GM23338 (cell line): ENCODE results near the gene LAMB3. TPM values are rescaled to one million over a fixed set of nuclear protein-coding genes. Genes with fewer than 3 reads are reported as not detected.
A peak's percentile ranks its signal among the peaks of the same experiment; 100 is the strongest.

ENCODE experiments used
- ATAC-seq: fragments of 200-7000 bp; cut with Tn5 transposase; 3 replicates; pipeline ENCODE4 v1.9.1; 2020
- DNase-seq: peaks from one replicate; pipeline ENCODE4 v3.0.0-alpha.2; 2015; ENCODE audit warnings: low spot score
- H2AFZ ChIP-seq: fragments of 200-600 bp; sonication (generic); 2 replicates; pipeline ENCODE4 v1.8.0; 2016; ENCODE audit warnings: antibody characterized with exemption, mild to moderate bottlenecking, moderate library complexity
- H3F3A ChIP-seq: fragments of 200-600 bp; sonication (generic); replicated peaks from 2 replicates; pipeline ENCODE4 v1.8.0; 2017; ENCODE audit warnings: antibody characterized with exemption, mixed run types, low read depth
- H3K27ac ChIP-seq: fragments of 200-600 bp; sonication (generic); 2 replicates; pipeline ENCODE4 v1.6.1; 2016; ENCODE audit warnings: low read depth
- H3K27me3 ChIP-seq: fragments of 200-600 bp; sonication (generic); 2 replicates; pipeline ENCODE4 v1.8.0; 2016; ENCODE audit warnings: mild to moderate bottlenecking, mixed run types, moderate library complexity; ENCODE audit not compliant: insufficient read depth
- H3K36me3 ChIP-seq: fragments of 200-600 bp; sonication (generic); 2 replicates; pipeline ENCODE4 v1.8.0; 2016; ENCODE audit warnings: mild to moderate bottlenecking; ENCODE audit not compliant: insufficient read depth
- H3K4me1 ChIP-seq: fragments of 200-600 bp; sonication (generic); 2 replicates; pipeline ENCODE4 v1.8.0; 2016; ENCODE audit warnings: mild to moderate bottlenecking, moderate library complexity; ENCODE audit not compliant: insufficient read depth
- H3K4me2 ChIP-seq: fragments of 200-600 bp; sonication (generic); 2 replicates; pipeline ENCODE4 v1.7.1; 2017; ENCODE audit warnings: mixed run types
- H3K4me3 ChIP-seq: fragments of 200-600 bp; sonication (generic); 2 replicates; pipeline ENCODE4 v1.6.1; 2016; ENCODE audit warnings: mixed run types
- H3K79me2 ChIP-seq: fragments of 200-600 bp; sonication (generic); replicated peaks from 2 replicates; pipeline ENCODE4 v1.8.0; 2017; ENCODE audit warnings: mild to moderate bottlenecking; ENCODE audit not compliant: insufficient read depth
- H3K9me2 ChIP-seq: fragments of 200-600 bp; sonication (generic); 2 replicates; pipeline ENCODE4 v1.8.0; 2017; ENCODE audit not compliant: insufficient read depth
- H4K20me1 ChIP-seq: fragments of 200-600 bp; sonication (generic); replicated peaks from 2 replicates; pipeline ENCODE4 v1.8.0; 2017; ENCODE audit warnings: mild to moderate bottlenecking; ENCODE audit not compliant: insufficient read depth
- H3K27ac Mint-ChIP-seq: 2 replicates; pipeline ENCODE4 v1.8.0; 2020; ENCODE audit warnings: inconsistent platforms, mild to moderate bottlenecking, moderate library complexity, mixed read lengths
- H3K27me3 Mint-ChIP-seq: 3 replicates; pipeline ENCODE4 v1.8.0; 2022; ENCODE audit warnings: low read depth, mild to moderate bottlenecking, moderate library complexity, mixed read lengths, inconsistent platforms; ENCODE audit not compliant: insufficient read depth, poor library complexity
- H3K36me3 Mint-ChIP-seq: 3 replicates; pipeline ENCODE4 v1.8.0; 2021; ENCODE audit warnings: low read depth, mild to moderate bottlenecking, inconsistent platforms, moderate library complexity, mixed read lengths
- H3K4me1 Mint-ChIP-seq: 3 replicates; pipeline ENCODE4 v1.8.0; 2020; ENCODE audit warnings: mild to moderate bottlenecking, inconsistent platforms, mixed read lengths
- H3K4me3 Mint-ChIP-seq: 3 replicates; pipeline ENCODE4 v1.8.0; 2021; ENCODE audit warnings: moderate library complexity, mild to moderate bottlenecking, inconsistent platforms, mixed read lengths
- H3K9me3 Mint-ChIP-seq: 3 replicates; pipeline ENCODE4 v1.8.0; 2020; ENCODE audit warnings: moderate library complexity, mild to moderate bottlenecking, inconsistent platforms, mixed read lengths
- EZH2 ChIP-seq: fragments of 200-600 bp; sonication (generic); IDR thresholded peaks from one replicate; pipeline ENCODE4 v1.8.0; 2017; ENCODE audit warnings: antibody characterized with exemption, mild to moderate bottlenecking, low read depth; ENCODE audit not compliant: unreplicated experiment
- EZH2phosphoT487 ChIP-seq: fragments of 200-600 bp; sonication (generic); IDR thresholded peaks from one replicate; pipeline ENCODE4 v1.8.1; 2018; ENCODE audit warnings: antibody characterized with exemption; ENCODE audit not compliant: unreplicated experiment
- JUNB ChIP-seq: IDR thresholded peaks from one replicate; pipeline ENCODE4 v1.6.1; 2016; ENCODE audit warnings: antibody characterized with exemption; ENCODE audit not compliant: unreplicated experiment
- NANOG ChIP-seq: IDR thresholded peaks from 2 replicates; pipeline ENCODE4 v1.6.1; 2016; ENCODE audit warnings: antibody characterized with exemption, borderline replicate concordance
- ZNF331 ChIP-seq: fragments of 250-450 bp; sonication (Bioruptor Pico); IDR thresholded peaks from 2 replicates; pipeline ENCODE4 v1.5.0; 2020; ENCODE audit warnings: low read depth, mild to moderate bottlenecking, moderate library complexity
- polyA plus RNA-seq: library from polyadenylated mRNA; unstranded; fragments of >200 nt; fragmentation: Nextera tagmentation; extraction: Ambion mirVana; gene quantifications from 2 replicates; pipeline ENCODE4 v1.2.1, GENCODE V29; 2016
- total RNA-seq: library from RNA; depleted of rRNA; stranded (reverse); fragments of >200 nt; shearing (Covaris generic); gene quantifications from 2 replicates; pipeline ENCODE4 v1.2.3, GENCODE V29; 2014
- TF ChIP-seq, protein P1 (sequence below): fragments of 250-450 bp; sonication (Bioruptor Pico); IDR thresholded peaks from 2 replicates; pipeline ENCODE4 v1.5.0; 2020; ENCODE audit warnings: mild to moderate bottlenecking, moderate library complexity
- TF ChIP-seq, protein P2 (sequence below): IDR thresholded peaks from 2 replicates; pipeline ENCODE4 v1.6.1; 2016; ENCODE audit warnings: antibody characterized with exemption
- TF ChIP-seq, protein P3 (sequence below), 2 experiments: fragments of 200-600 bp in 1 of 2; sonication (generic) in 1 of 2; conservative IDR thresholded peaks; 2 replicates each; pipeline versions ENCODE4 v1.5.1 to v1.6.1; 2016 to 2017; ENCODE audit warnings: antibody characterized with exemption in 2 of 2, low read depth in 2 of 2, mild to moderate bottlenecking in 2 of 2, moderate library complexity in 1 of 2
- TF ChIP-seq, protein P4 (sequence below): IDR thresholded peaks from one replicate; pipeline ENCODE4 v1.6.1; 2018; ENCODE audit warnings: antibody characterized with exemption; ENCODE audit not compliant: unreplicated experiment

The LAMB3 gene
- total and polyA plus RNA-seq, 2 experiments from 2014 or later = 0.05 to 0.52 TPM

DNA sequence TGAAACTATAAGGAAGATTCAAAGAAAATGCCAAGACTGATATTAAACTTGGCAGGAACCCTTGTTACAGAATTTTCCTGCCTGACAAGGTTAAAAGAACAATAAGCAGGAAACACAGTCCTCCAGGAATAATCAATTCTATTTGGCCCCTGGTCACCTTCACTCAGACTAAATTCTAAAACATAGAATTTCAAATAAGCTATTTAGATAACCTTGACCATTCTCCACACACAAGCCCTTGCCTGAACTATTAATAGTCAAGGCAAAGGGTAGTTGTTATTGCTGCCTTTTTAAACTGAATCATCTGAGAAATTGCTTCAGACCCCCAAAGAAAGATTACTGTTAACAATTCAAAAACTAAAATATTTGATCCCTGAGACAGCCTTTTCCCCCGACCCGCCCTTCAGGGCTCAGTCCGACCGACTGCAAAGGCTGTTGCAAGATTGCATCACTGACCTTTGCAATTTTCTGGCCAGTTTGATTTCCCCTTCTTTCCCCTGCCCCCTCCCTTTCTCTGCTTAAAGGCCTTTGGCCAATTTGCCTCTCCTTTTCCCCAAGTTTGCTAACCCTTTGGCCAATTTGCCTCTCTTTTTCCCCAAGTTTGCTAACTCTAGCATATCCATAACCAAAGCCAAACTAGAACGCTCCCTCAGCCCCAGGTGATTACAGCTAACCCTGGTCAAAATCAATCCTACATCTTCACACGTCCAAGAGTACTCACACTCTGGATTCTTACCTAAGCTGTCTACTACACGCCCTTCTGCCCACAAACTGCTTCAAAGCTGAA, 21.6 kb upstream of the LAMB3 start (continued):
- TF ChIP-seq, protein P1, sequence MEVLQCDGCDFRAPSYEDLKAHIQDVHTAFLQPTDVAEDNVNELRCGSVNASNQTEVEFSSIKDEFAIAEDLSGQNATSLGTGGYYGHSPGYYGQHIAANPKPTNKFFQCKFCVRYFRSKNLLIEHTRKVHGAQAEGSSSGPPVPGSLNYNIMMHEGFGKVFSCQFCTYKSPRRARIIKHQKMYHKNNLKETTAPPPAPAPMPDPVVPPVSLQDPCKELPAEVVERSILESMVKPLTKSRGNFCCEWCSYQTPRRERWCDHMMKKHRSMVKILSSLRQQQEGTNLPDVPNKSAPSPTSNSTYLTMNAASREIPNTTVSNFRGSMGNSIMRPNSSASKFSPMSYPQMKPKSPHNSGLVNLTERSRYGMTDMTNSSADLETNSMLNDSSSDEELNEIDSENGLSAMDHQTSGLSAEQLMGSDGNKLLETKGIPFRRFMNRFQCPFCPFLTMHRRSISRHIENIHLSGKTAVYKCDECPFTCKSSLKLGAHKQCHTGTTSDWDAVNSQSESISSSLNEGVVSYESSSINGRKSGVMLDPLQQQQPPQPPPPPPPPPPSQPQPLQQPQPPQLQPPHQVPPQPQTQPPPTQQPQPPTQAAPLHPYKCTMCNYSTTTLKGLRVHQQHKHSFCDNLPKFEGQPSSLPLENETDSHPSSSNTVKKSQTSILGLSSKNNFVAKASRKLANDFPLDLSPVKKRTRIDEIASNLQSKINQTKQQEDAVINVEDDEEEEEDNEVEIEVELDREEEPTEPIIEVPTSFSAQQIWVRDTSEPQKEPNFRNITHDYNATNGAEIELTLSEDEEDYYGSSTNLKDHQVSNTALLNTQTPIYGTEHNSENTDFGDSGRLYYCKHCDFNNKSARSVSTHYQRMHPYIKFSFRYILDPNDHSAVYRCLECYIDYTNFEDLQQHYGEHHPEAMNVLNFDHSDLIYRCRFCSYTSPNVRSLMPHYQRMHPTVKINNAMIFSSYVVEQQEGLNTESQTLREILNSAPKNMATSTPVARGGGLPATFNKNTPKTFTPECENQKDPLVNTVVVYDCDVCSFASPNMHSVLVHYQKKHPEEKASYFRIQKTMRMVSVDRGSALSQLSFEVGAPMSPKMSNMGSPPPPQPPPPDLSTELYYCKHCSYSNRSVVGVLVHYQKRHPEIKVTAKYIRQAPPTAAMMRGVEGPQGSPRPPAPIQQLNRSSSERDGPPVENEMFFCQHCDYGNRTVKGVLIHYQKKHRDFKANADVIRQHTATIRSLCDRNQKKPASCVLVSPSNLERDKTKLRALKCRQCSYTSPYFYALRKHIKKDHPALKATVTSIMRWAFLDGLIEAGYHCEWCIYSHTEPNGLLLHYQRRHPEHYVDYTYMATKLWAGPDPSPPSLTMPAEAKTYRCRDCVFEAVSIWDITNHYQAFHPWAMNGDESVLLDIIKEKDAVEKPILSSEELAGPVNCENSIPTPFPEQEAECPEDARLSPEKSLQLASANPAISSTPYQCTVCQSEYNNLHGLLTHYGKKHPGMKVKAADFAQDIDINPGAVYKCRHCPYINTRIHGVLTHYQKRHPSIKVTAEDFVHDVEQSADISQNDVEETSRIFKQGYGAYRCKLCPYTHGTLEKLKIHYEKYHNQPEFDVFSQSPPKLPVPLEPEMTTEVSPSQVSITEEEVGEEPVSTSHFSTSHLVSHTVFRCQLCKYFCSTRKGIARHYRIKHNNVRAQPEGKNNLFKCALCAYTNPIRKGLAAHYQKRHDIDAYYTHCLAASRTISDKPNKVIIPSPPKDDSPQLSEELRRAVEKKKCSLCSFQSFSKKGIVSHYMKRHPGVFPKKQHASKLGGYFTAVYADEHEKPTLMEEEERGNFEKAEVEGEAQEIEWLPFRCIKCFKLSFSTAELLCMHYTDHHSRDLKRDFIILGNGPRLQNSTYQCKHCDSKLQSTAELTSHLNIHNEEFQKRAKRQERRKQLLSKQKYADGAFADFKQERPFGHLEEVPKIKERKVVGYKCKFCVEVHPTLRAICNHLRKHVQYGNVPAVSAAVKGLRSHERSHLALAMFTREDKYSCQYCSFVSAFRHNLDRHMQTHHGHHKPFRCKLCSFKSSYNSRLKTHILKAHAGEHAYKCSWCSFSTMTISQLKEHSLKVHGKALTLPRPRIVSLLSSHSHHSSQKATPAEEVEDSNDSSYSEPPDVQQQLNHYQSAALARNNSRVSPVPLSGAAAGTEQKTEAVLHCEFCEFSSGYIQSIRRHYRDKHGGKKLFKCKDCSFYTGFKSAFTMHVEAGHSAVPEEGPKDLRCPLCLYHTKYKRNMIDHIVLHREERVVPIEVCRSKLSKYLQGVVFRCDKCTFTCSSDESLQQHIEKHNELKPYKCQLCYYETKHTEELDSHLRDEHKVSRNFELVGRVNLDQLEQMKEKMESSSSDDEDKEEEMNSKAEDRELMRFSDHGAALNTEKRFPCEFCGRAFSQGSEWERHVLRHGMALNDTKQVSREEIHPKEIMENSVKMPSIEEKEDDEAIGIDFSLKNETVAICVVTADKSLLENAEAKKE = no peak
- TF ChIP-seq, protein P2, sequence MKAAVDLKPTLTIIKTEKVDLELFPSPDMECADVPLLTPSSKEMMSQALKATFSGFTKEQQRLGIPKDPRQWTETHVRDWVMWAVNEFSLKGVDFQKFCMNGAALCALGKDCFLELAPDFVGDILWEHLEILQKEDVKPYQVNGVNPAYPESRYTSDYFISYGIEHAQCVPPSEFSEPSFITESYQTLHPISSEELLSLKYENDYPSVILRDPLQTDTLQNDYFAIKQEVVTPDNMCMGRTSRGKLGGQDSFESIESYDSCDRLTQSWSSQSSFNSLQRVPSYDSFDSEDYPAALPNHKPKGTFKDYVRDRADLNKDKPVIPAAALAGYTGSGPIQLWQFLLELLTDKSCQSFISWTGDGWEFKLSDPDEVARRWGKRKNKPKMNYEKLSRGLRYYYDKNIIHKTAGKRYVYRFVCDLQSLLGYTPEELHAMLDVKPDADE = no peak
- no peak for TF ChIP-seq EZH2

DNA sequence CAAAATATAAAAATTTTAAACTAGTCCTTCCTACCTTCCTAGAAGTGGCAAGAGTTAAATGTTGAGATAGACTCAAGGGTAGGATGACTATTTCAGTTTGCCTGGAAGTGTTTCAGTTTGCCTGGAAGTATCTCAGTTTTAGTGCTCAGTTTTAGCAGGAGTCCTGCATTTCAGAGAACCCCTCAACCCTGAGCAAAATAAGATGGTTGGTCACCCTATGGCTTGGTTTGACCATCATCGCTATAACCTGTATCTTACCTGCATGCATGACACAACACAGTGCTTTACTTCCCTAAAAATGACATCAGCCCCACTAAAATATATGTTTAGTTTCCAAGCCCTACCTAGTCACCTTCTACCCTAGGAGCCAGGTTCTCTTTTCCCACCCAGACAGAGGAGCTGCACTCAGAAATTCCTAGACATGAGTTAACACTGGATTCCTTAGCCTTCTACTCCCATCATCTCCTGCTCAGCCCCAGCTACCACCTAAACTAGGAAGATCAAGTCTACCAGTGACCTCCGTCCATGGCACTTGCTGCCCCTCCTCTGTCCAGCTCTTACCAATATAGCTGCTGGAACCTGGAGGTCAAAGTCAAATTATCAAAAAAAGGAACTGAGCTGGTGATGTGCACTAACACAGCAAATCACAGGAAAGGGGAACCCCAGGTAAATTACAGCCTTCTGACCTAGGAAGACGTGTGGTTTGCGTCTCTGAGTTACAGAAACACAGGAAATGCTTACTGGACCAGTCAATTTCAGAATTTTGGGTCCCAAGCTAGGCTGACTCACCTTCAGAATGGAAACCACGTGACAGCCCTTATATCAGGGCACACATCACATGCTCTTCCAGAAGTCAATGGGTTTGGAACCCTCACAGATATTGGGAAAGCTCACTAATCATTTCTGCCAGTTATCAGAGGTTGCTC, 20.7 kb upstream of the LAMB3 start:
- H3K4me3 ChIP-seq = no peak overlapping the region
- peaks cover 59% of the 10 kb centered on the region for H3K27me3 ChIP-seq
- no peaks in the 10 kb centered on the region for H3K36me3 ChIP-seq
- no peak overlapping the region for H3K27ac Mint-ChIP-seq
- H3K36me3 Mint-ChIP-seq = no peaks in the 10 kb centered on the region
- H3K4me3 Mint-ChIP-seq = no peak overlapping the region
- H3K27ac ChIP-seq = no peak overlapping the region; the same call in 1 of the 2 replicates
- H3K4me1 Mint-ChIP-seq = peaks cover 25% of the 10 kb centered on the region
- peaks cover 17% of the 10 kb centered on the region; the same call in 1 of the 2 replicates for H3K9me2 ChIP-seq
- no peak for ATAC-seq
- H3K9me3 Mint-ChIP-seq = no peaks in the 10 kb centered on the region; the same call in 2 of the 3 replicates
- no peaks in the 10 kb centered on the region for H3F3A ChIP-seq
- no peak for DNase-seq
- H4K20me1 ChIP-seq = no peaks in the 10 kb centered on the region
- peak overlapping the region; percentile 43; the same call in 1 of the 2 replicates for H3K4me2 ChIP-seq
- peak overlapping the region; percentile 10; the same call in 1 of the 2 replicates for H2AFZ ChIP-seq
- H3K79me2 ChIP-seq = no peaks in the 10 kb centered on the region
- H3K27me3 Mint-ChIP-seq = peaks cover 45% of the 10 kb centered on the region
- peaks cover 19% of the 10 kb centered on the region for H3K4me1 ChIP-seq
- TF ChIP-seq JUNB (no peak), ZNF331 (CRISPR knock-in tag) (no peak), EZH2 (no peak), NANOG (no peak), EZH2phosphoT487 (no peak)
- TF ChIP-seq, protein P3, sequence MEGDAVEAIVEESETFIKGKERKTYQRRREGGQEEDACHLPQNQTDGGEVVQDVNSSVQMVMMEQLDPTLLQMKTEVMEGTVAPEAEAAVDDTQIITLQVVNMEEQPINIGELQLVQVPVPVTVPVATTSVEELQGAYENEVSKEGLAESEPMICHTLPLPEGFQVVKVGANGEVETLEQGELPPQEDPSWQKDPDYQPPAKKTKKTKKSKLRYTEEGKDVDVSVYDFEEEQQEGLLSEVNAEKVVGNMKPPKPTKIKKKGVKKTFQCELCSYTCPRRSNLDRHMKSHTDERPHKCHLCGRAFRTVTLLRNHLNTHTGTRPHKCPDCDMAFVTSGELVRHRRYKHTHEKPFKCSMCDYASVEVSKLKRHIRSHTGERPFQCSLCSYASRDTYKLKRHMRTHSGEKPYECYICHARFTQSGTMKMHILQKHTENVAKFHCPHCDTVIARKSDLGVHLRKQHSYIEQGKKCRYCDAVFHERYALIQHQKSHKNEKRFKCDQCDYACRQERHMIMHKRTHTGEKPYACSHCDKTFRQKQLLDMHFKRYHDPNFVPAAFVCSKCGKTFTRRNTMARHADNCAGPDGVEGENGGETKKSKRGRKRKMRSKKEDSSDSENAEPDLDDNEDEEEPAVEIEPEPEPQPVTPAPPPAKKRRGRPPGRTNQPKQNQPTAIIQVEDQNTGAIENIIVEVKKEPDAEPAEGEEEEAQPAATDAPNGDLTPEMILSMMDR (conservative IDR thresholded peaks at IDR 0.05; ENCODE audit: low read depth in 2 of 2) = no peak
- TF ChIP-seq, protein P4, sequence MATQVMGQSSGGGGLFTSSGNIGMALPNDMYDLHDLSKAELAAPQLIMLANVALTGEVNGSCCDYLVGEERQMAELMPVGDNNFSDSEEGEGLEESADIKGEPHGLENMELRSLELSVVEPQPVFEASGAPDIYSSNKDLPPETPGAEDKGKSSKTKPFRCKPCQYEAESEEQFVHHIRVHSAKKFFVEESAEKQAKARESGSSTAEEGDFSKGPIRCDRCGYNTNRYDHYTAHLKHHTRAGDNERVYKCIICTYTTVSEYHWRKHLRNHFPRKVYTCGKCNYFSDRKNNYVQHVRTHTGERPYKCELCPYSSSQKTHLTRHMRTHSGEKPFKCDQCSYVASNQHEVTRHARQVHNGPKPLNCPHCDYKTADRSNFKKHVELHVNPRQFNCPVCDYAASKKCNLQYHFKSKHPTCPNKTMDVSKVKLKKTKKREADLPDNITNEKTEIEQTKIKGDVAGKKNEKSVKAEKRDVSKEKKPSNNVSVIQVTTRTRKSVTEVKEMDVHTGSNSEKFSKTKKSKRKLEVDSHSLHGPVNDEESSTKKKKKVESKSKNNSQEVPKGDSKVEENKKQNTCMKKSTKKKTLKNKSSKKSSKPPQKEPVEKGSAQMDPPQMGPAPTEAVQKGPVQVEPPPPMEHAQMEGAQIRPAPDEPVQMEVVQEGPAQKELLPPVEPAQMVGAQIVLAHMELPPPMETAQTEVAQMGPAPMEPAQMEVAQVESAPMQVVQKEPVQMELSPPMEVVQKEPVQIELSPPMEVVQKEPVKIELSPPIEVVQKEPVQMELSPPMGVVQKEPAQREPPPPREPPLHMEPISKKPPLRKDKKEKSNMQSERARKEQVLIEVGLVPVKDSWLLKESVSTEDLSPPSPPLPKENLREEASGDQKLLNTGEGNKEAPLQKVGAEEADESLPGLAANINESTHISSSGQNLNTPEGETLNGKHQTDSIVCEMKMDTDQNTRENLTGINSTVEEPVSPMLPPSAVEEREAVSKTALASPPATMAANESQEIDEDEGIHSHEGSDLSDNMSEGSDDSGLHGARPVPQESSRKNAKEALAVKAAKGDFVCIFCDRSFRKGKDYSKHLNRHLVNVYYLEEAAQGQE = no peak
